Urothelium cell line (cell line): ENCODE measurements around the gene VSIR.

Experiments
- DNase-seq: peaks from one replicate; pipeline ENCODE4 v3.0.0; 2011; ENCODE audit warnings: low spot score, mixed read lengths
- FAIRE-seq: peaks from 2 replicates; lab custom pipeline; 2011; peaks lifted over from hg19 to GRCh38; lab: Jason Lieb, UNC

VSIR gene

GRCh38 chr10:71698737-71699136, 74.6 kb downstream of the VSIR start:
- FAIRE-seq (no peak), DNase-seq (no peak)

DNA sequence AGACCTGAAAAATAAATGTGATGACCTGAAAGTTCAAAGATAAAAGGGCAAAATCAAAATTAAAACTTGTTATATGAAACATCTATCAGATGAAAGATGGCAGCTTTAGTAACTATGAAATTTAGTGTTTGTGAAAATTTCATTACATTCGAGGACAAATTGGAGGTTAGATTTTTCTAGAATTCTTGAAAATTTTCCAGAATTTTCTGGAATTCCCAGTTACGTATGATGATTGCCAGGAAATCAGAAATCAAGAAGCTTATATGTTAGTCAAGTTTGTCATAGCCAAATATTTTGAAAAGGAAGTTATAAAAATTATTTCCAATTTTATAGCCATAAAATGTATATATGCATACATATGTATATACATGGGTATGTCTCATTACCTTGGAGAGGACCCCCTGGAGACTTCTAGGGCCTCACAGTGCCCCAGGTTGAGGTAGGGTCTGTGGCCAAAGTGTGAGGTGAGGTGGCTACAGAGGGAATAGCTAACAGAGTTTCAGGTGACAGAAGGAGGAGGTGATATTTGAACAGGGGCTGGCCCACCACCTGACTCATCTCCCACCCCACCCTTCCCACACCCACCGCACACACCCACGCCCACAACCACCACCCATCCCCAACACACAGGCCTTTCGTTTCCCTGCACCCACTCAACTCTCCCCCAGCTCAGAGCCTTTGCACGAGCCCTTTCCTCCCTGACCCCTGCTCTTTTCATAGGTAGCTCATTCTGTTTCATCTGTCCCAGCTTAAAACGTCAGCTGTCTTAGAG, 75.2 kb downstream of the VSIR start:
- FAIRE-seq (no peak), DNase-seq (no peak)
